ENCODE data around the gene MED14.
"Not testable (repeated sequence)": the region's sequence is repeated elsewhere in the genome, so short reads cannot be mapped to it uniquely, and the experiment has no call there.

MED14 gene

GRCh38 chrX:40735325-40736169, at the start of gene MED14:
Gene MED14 (minus strand): TSS chrX:40735542. CDS start chrX:40735412, 130 bp downstream.
- peak; percentile 83 for DNase-seq

GRCh38 chrX:40784516-40785151, 49.3 kb upstream of the MED14 start:
- DNase-seq: no peak

GRCh38 chrX:40782644-40783259, 47.4 kb upstream of the MED14 start:
- not testable (repeated sequence) for DNase-seq

GRCh38 chrX:40780951-40781350, 45.6 kb upstream of the MED14 start:
- no peak for DNase-seq

GRCh38 chrX:40780082-40780481, 44.7 kb upstream of the MED14 start:
- no peak for DNase-seq

GRCh38 chrX:40778861-40779575, 43.7 kb upstream of the MED14 start:
- no peak for DNase-seq

- DNase-seq: no peak
These were observed 38.5 kb upstream of the MED14 start for GRCh38 chrX:40773809-40774208.

- DNase-seq: no peak
These were observed 37.8 kb upstream of the MED14 start for GRCh38 chrX:40773188-40773587.

GRCh38 chrX:40772290-40772689, 36.9 kb upstream of the MED14 start:
- no peak for DNase-seq

- no peak for DNase-seq
These were observed 26.4 kb upstream of the MED14 start for GRCh38 chrX:40761762-40762161.

GRCh38 chrX:40759374-40759773, 24.0 kb upstream of the MED14 start:
- no peak for DNase-seq

GRCh38 chrX:40757058-40757457, 21.7 kb upstream of the MED14 start:
- DNase-seq: no peak

GRCh38 chrX:40755291-40756249, 20.2 kb upstream of the MED14 start:
- no peak for DNase-seq

- DNase-seq: no peak
These were observed 14.5 kb upstream of the MED14 start for GRCh38 chrX:40749681-40750494.

GRCh38 chrX:40748977-40749376, 13.6 kb upstream of the MED14 start:
- no peak for DNase-seq

- no peak for DNase-seq
These were observed 11.2 kb upstream of the MED14 start for GRCh38 chrX:40746521-40746920.

- DNase-seq: no peak
These were observed 796 bp upstream of the MED14 start for GRCh38 chrX:40736170-40736505.

- no peak for DNase-seq
These were observed 394 bp downstream of the MED14 start for GRCh38 chrX:40734971-40735324.

- DNase-seq: no peak
These were observed 1.6 kb downstream of the MED14 start for GRCh38 chrX:40733706-40734105.

- not testable (repeated sequence) for DNase-seq
These were observed 2.8 kb downstream of the MED14 start for GRCh38 chrX:40732499-40732898.

Measured in COR-L47 (cell line).